ENCODE results near the gene R3HDM2. TPM values are rescaled to one million over a fixed set of nuclear protein-coding genes. Genes with fewer than 3 reads are reported as not detected.

The R3HDM2 gene
- total and polyA plus RNA-seq, 2 experiments from 2014 or later = 13.4 to 28.7 TPM

DNA sequence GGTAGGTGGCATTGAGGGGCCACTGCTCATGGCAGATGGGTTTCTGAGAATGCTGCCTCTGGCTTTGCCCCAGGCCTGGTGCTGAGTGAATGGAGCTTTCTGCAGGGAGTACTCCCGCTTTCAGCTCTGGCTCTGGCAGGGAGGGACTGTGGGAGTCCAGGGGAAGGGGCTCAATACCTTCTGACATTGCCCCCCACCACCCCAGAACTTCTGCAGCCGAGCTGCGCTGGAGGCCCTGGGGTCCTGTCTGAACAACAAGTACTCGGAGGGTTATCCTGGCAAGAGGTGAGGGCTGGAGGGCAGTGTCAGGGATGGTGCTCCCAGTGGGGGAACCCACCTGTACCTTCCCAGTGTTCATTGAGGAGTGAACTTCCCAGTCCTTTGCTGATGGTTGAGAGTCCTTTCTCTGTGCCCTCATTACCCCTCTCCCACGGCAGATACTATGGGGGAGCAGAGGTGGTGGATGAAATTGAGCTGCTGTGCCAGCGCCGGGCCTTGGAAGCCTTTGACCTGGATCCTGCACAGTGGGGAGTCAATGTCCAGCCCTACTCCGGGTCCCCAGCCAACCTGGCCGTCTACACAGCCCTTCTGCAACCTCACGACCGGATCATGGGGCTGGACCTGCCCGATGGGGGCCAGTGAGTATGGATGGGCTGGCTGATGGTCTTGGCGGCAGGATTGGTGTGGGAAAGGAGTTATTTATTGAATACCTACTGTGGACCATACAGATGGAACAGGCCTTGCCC, 199.4 kb downstream of the R3HDM2 start:
- H3K36me3 ChIP-seq (replicated peaks; ENCODE audit: insufficient read depth, low read depth) = no peaks in the 10 kb centered on the region
- DNase-seq (ENCODE audit: low spot score) = no peak
- H3K79me2 ChIP-seq = peaks cover 17% of the 10 kb centered on the region
- peaks cover 5% of the 10 kb centered on the region for H4K20me1 ChIP-seq (ENCODE audit: insufficient read depth, poor library complexity, severe bottlenecking)
- TF ChIP-seq EZH2phosphoT487 (IDR thresholded peaks at IDR 0.05; ENCODE audit: low read depth, severe bottlenecking, unreplicated experiment) = no peak
- TF ChIP-seq, protein P1, sequence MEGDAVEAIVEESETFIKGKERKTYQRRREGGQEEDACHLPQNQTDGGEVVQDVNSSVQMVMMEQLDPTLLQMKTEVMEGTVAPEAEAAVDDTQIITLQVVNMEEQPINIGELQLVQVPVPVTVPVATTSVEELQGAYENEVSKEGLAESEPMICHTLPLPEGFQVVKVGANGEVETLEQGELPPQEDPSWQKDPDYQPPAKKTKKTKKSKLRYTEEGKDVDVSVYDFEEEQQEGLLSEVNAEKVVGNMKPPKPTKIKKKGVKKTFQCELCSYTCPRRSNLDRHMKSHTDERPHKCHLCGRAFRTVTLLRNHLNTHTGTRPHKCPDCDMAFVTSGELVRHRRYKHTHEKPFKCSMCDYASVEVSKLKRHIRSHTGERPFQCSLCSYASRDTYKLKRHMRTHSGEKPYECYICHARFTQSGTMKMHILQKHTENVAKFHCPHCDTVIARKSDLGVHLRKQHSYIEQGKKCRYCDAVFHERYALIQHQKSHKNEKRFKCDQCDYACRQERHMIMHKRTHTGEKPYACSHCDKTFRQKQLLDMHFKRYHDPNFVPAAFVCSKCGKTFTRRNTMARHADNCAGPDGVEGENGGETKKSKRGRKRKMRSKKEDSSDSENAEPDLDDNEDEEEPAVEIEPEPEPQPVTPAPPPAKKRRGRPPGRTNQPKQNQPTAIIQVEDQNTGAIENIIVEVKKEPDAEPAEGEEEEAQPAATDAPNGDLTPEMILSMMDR (IDR thresholded peaks at IDR 0.05; ENCODE audit: poor library complexity) = no peak
- no peak for TF ChIP-seq EZH2 (IDR thresholded peaks at IDR 0.05; ENCODE audit: borderline replicate concordance)
- H3K9me2 ChIP-seq (replicated peaks; ENCODE audit: insufficient read depth) = no peaks in the 10 kb centered on the region
- peaks cover 31% of the 10 kb centered on the region for H3K27me3 ChIP-seq
- H3K27ac ChIP-seq = no peak overlapping the region
- no peaks in the 10 kb centered on the region for H3K9me3 ChIP-seq (ENCODE audit: low read depth)
- WGBS (ENCODE audit: low lambda C conversion rate, missing lambda C conversion rate) = 95% methylated on average over 13 of the region's 13 CpGs
- H2AFZ ChIP-seq = no peak overlapping the region
- peaks cover 22% of the 10 kb centered on the region for H3K4me1 ChIP-seq (ENCODE audit: insufficient read depth)
- no peak overlapping the region for H3K4me3 ChIP-seq
- peak overlapping the region; percentile 80 for H3K4me2 ChIP-seq

DNA sequence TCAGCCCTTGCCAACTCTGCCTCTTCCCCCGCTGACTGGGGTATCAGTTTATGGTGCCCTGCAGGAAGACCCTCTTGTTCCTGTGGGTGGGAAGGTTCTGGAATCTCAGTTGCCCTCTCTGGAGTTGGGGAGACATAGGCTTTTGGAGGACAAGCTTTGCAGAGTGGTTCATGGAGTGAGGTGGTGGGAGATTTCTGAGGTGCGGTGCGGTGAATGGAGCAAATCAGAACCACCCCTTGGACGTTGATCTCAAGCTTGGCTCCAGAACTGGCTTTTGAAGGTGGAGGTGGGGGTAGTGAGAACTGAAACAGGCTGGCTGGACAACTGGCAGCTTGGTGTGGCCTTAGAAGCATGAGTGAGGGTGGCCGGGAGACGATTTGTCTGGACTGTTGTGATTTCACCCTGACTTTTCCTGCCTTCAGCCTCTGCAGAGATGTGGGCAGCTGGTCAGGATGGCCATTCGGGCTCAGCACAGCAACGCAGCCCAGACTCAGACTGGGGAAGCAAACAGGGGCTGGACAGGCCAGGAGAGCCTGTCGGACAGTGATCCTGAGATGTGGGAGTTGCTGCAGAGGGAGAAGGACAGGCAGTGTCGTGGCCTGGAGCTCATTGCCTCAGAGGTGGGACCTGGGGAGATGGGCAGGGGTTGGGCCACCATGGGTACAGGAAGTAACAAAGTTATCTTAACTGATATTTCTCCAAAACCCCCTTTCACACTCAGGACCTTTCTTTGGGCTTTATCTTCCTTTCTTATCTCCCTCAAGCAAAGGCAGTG, 200.3 kb downstream of the R3HDM2 start:
- H3K27me3 ChIP-seq = peaks cover 31% of the 10 kb centered on the region
- no peaks in the 10 kb centered on the region for H3K36me3 ChIP-seq (replicated peaks; ENCODE audit: insufficient read depth, low read depth)
- peaks cover 22% of the 10 kb centered on the region for H3K4me1 ChIP-seq (ENCODE audit: insufficient read depth)
- H3K4me3 ChIP-seq = peak overlapping the region; percentile 22
- peaks cover 5% of the 10 kb centered on the region for H4K20me1 ChIP-seq (ENCODE audit: insufficient read depth, poor library complexity, severe bottlenecking)
- DNase-seq (ENCODE audit: low spot score) = no peak
- no peak for TF ChIP-seq EZH2 (IDR thresholded peaks at IDR 0.05; ENCODE audit: borderline replicate concordance)
- peak overlapping the region; percentile 80 for H3K4me2 ChIP-seq
- H3K79me2 ChIP-seq = peaks cover 17% of the 10 kb centered on the region
- no peak overlapping the region for H2AFZ ChIP-seq
- no peaks in the 10 kb centered on the region for H3K9me2 ChIP-seq (replicated peaks; ENCODE audit: insufficient read depth)
- H3K9me3 ChIP-seq (ENCODE audit: low read depth) = no peaks in the 10 kb centered on the region
- WGBS (ENCODE audit: low lambda C conversion rate, missing lambda C conversion rate) = 45% methylated on average over 10 of the region's 10 CpGs
- H3K27ac ChIP-seq = peak overlapping the region; percentile 89

DNA sequence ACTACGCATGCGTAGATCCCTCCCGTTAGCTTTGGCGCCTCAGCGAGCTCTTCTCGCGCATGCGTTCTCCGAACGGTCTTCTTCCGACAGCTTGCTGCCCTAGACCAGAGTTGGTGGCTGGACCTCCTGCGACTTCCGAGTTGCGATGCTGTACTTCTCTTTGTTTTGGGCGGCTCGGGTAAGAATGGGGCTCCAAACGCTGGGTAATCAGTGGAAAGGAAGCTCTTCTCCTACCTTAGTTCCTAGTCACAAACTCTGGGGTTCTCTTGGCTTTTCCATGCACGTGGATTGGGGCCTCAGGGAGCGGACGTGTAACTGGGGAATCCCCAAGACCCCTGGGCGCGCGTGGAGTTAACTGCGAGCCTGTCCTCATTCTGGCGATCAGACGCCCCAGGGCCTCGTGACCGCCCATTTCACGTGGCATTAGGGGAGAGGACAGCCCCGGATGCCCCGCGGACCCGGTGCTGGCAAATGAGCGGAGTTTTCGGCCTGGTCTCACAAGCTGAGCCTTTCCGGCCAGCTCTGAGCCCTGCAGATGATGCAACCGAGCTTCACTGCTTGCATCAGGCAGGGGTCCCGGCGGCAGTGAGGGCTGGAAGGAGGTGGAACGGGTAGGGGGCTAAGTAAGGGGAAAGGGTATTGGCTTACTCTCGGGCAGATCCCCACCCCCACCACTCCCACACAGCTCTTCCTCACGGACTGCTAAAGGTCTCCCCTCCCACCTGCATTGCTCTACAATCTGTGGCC, 201.0 kb downstream of the R3HDM2 start, which contains the start of gene SHMT2:
Gene SHMT2 (plus strand): TSS at position 78 of the 747 bp plus-strand sequence. CDS start 68 bp downstream, at position 146.
- Histone ChIP-seq H4K20me1 (ENCODE audit: insufficient read depth, poor library complexity, severe bottlenecking) (peaks cover 5% of the 10 kb centered on the region), H3K79me2 (peaks cover 17% of the 10 kb centered on the region), H3K4me2 (peak within 1 kb of the TSS; percentile 80), H3K27me3 (peaks cover 35% of the 10 kb centered on the region), H3K27ac (peak within 1 kb of the TSS; percentile 89), H3K4me1 (ENCODE audit: insufficient read depth) (peaks cover 27% of the 10 kb centered on the region), H2AFZ (peak within 1 kb of the TSS; percentile 53), H3K4me3 (peak within 1 kb of the TSS; percentile 22), H3K9me3 (ENCODE audit: low read depth) (no peaks in the 10 kb centered on the region), H3K36me3 (replicated peaks; ENCODE audit: insufficient read depth, low read depth) (no peaks in the 10 kb centered on the region), H3K9me2 (replicated peaks; ENCODE audit: insufficient read depth) (no peaks in the 10 kb centered on the region)
- TF ChIP-seq, protein P1 (IDR thresholded peaks at IDR 0.05; ENCODE audit: poor library complexity) = no peak
- TF ChIP-seq EZH2 (IDR thresholded peaks at IDR 0.05; ENCODE audit: borderline replicate concordance) = no peak
- TF ChIP-seq EZH2phosphoT487 (IDR thresholded peaks at IDR 0.05; ENCODE audit: low read depth, severe bottlenecking, unreplicated experiment) = no peak
- WGBS (ENCODE audit: low lambda C conversion rate, missing lambda C conversion rate) = 2% methylated on average over 38 of the region's 42 CpGs
- peak; percentile 99 for DNase-seq (ENCODE audit: low spot score)
